CD4-positive, alpha-beta T cell (primary cell): ENCODE data around the gene SCAANT1. TPM values are rescaled to one million over a fixed set of nuclear protein-coding genes. Genes with fewer than 3 reads are reported as not detected.

Source experiments
- ATAC-seq: fragments of 200-7000 bp; cut with Tn5 transposase; one replicate; pipeline ENCODE4 v1.10.0; 2022; ENCODE audit warnings: mild to moderate bottlenecking; ENCODE audit not compliant: poor library complexity
- CTCF ChIA-PET: fragments of 350-600 bp; sonication (Branson Sonifier 250); formaldehyde crosslinking; loops from one replicate; lab custom pipeline; 2021; ENCODE audit warnings: antibody characterized with exemption, inconsistent platforms; lab: Charles Lee
- POLR2A ChIA-PET: fragments of 350-600 bp; sonication (Branson Sonifier 250); formaldehyde crosslinking; loops from one replicate; lab custom pipeline; 2021; ENCODE audit warnings: antibody characterized with exemption, inconsistent platforms; lab: Charles Lee
- DNase-seq, 14 experiments: peaks; one replicate each; pipeline ENCODE4 v3.0.0-alpha.2; 2013 to 2020; ENCODE audit warnings: mixed read lengths in 2 of 14
- H3K27ac ChIP-seq, 2 donors: one replicate each; pipeline versions ENCODE4 v1.5.1 to v1.7.0; 2013; ENCODE audit warnings: low read length in 2 of 2, low read depth in 1 of 2, mild to moderate bottlenecking in 1 of 2
- H3K27me3 ChIP-seq, 2 experiments: 1 replicate in 1 of 2; 2 replicates in 1 of 2; pipeline versions ENCODE4 v1.6.1 to v1.7.0; 2013; ENCODE audit warnings: low read length in 2 of 2, control low read depth in 1 of 2, mild to moderate bottlenecking in 1 of 2, moderate library complexity in 1 of 2; ENCODE audit not compliant: insufficient read depth in 2 of 2, control insufficient read depth in 1 of 2
- H3K36me3 ChIP-seq: one replicate; pipeline ENCODE4 v1.6.1; 2013; ENCODE audit warnings: low read length, control low read depth; ENCODE audit not compliant: insufficient read depth
- H3K4me1 ChIP-seq: one replicate; pipeline ENCODE4 v1.6.1; 2013; ENCODE audit warnings: low read length, control low read depth; ENCODE audit not compliant: insufficient read depth
- H3K4me3 ChIP-seq: one replicate; pipeline ENCODE4 v1.5.1; 2013; ENCODE audit warnings: mild to moderate bottlenecking, low read length, moderate library complexity
- H3K9me3 ChIP-seq, 2 experiments: 1 replicate in 1 of 2; 2 replicates in 1 of 2; pipeline versions ENCODE4 v1.6.1 to v1.7.0; 2013; ENCODE audit warnings: low read length in 2 of 2, mild to moderate bottlenecking in 2 of 2, control low read depth in 1 of 2, moderate library complexity in 1 of 2; ENCODE audit not compliant: control insufficient read depth in 1 of 2, insufficient read depth in 1 of 2
- H3K27ac Mint-ChIP-seq: one replicate; pipeline ENCODE4 v1.8.0; 2020; ENCODE audit warnings: mixed read lengths
- H3K27me3 Mint-ChIP-seq: one replicate; pipeline ENCODE4 v1.8.0; 2021; ENCODE audit warnings: mixed read lengths
- H3K36me3 Mint-ChIP-seq: one replicate; pipeline ENCODE4 v1.8.0; 2021; ENCODE audit warnings: low read depth, mixed read lengths
- H3K4me1 Mint-ChIP-seq: one replicate; pipeline ENCODE4 v1.8.0; 2021; ENCODE audit warnings: low read depth, mixed read lengths
- H3K4me3 Mint-ChIP-seq: one replicate; pipeline ENCODE4 v1.8.0; 2020; ENCODE audit warnings: mild to moderate bottlenecking, mixed read lengths
- H3K9me3 Mint-ChIP-seq: one replicate; pipeline ENCODE4 v1.8.0; 2020; ENCODE audit warnings: mixed read lengths
- intact Hi-C, 2 experiments: fragments of 100-400 bp; cut with DNase I in 1 of 2; cut with micrococcal nuclease in 1 of 2; formaldehyde crosslinking; loops; one replicate each; pipeline versions ENCODE4 v1.15.1 to v1.9.0; 2023 to 2025; cut with DNase I, micrococcal nuclease
- total RNA-seq, 174 experiments: library from RNA in 2 of 174; stranded (reverse) in 2 of 174; gene quantifications; one replicate each; pipeline ENCODE4 v1.2.3 and lab custom pipeline; 2021 to 2026
- TF ChIP-seq, protein P1 (sequence below): fragments of 200-600 bp; IDR thresholded peaks from one replicate; pipeline ENCODE4 v1.8.0; 2022; ENCODE audit warnings: antibody characterized with exemption, mild to moderate bottlenecking

SCAANT1 gene
- total RNA-seq, 2 experiments from 2014 or later = 1.4 to 2.1 TPM

DNA sequence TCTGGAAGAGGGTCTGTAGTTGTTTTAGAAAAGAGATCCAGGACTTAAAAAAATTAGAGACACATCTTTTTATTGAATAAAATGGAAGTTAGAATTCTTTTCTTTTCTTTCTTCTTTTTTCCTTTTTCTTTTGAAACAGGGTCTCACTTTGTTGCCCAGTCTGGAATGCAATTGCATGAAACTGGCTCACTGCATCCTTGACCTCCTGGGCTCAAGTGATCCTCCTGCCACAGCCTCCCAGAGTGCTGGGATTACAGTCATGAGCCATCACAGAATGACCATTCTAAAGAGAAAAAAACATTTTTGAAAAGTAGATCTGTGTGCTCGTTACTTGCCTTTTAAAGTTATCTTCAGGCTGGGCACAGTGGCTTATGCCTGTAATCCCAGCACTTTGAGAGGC is 45.0 kb downstream of the SCAANT1 start:
- H3K27ac Mint-ChIP-seq = no peak overlapping the region
- H3K4me3 Mint-ChIP-seq = no peak overlapping the region
- H3K9me3 ChIP-seq = no peaks in the 10 kb centered on the region
- H3K36me3 Mint-ChIP-seq = peaks cover 24% of the 10 kb centered on the region
- ChIA-PET CTCF (no interaction called here), POLR2A (no interaction called here)
- H3K27me3 ChIP-seq = no peaks in the 10 kb centered on the region
- no peaks in the 10 kb centered on the region for H3K9me3 Mint-ChIP-seq
- intact Hi-C loops = no loop called here
- H3K4me3 ChIP-seq = no peak overlapping the region
- H3K4me1 ChIP-seq = peaks cover 21% of the 10 kb centered on the region
- H3K36me3 ChIP-seq = no peaks in the 10 kb centered on the region
- ATAC-seq (no peak), DNase-seq (no peak)
- H3K27me3 Mint-ChIP-seq = no peaks in the 10 kb centered on the region
- H3K27ac ChIP-seq = no peak overlapping the region
- TF ChIP-seq, protein P1, sequence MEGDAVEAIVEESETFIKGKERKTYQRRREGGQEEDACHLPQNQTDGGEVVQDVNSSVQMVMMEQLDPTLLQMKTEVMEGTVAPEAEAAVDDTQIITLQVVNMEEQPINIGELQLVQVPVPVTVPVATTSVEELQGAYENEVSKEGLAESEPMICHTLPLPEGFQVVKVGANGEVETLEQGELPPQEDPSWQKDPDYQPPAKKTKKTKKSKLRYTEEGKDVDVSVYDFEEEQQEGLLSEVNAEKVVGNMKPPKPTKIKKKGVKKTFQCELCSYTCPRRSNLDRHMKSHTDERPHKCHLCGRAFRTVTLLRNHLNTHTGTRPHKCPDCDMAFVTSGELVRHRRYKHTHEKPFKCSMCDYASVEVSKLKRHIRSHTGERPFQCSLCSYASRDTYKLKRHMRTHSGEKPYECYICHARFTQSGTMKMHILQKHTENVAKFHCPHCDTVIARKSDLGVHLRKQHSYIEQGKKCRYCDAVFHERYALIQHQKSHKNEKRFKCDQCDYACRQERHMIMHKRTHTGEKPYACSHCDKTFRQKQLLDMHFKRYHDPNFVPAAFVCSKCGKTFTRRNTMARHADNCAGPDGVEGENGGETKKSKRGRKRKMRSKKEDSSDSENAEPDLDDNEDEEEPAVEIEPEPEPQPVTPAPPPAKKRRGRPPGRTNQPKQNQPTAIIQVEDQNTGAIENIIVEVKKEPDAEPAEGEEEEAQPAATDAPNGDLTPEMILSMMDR = no peak
- peaks cover 66% of the 10 kb centered on the region for H3K4me1 Mint-ChIP-seq

DNA sequence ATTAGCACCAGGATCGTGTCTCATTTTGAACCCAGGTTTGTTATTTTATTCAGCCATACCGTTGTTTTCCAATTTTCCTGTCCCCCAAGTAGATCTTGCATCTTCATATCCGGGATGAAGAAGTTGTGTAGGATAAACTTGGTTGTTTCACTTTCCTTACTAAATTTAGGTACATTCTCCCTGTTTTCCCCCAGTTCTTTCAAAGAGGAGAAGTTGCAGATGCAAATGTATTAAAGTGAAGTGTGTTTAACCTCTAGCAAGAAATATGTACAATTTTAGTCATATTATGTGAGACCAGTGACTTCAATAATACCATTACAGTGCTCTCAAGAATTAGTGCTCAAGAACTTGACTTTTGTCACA is 47.2 kb downstream of the SCAANT1 start:
- DNase-seq (no peak), ATAC-seq (no peak)
- peak overlapping the region; percentile 86 for H3K27ac Mint-ChIP-seq
- H3K4me1 Mint-ChIP-seq = peaks cover 72% of the 10 kb centered on the region
- Histone ChIP-seq H3K36me3 (no peaks in the 10 kb centered on the region), H3K27me3 (no peaks in the 10 kb centered on the region), H3K27ac (no peak overlapping the region), H3K9me3 (no peaks in the 10 kb centered on the region), H3K4me1 (peaks cover 27% of the 10 kb centered on the region), H3K4me3 (peak overlapping the region; percentile 75)
- H3K4me3 Mint-ChIP-seq = peak overlapping the region; percentile 89
- no peaks in the 10 kb centered on the region for H3K9me3 Mint-ChIP-seq
- ChIA-PET CTCF (no interaction called here), POLR2A (interaction anchor here (2.4 to 2.9 kb wide), 2 partner anchors 46 to 103 kb away, joined by 14 to 20 read pairs; partner anchors contain the start of gene SCAANT1)
- TF ChIP-seq, protein P1 = no peak
- H3K27me3 Mint-ChIP-seq = no peaks in the 10 kb centered on the region
- intact Hi-C loops = loop anchor here (5.0 kb wide), 2 partner anchors 102 to 157 kb away; partner anchors contain the start of gene PSMD6 (in 1 of the 2)
- peaks cover 24% of the 10 kb centered on the region for H3K36me3 Mint-ChIP-seq

DNA sequence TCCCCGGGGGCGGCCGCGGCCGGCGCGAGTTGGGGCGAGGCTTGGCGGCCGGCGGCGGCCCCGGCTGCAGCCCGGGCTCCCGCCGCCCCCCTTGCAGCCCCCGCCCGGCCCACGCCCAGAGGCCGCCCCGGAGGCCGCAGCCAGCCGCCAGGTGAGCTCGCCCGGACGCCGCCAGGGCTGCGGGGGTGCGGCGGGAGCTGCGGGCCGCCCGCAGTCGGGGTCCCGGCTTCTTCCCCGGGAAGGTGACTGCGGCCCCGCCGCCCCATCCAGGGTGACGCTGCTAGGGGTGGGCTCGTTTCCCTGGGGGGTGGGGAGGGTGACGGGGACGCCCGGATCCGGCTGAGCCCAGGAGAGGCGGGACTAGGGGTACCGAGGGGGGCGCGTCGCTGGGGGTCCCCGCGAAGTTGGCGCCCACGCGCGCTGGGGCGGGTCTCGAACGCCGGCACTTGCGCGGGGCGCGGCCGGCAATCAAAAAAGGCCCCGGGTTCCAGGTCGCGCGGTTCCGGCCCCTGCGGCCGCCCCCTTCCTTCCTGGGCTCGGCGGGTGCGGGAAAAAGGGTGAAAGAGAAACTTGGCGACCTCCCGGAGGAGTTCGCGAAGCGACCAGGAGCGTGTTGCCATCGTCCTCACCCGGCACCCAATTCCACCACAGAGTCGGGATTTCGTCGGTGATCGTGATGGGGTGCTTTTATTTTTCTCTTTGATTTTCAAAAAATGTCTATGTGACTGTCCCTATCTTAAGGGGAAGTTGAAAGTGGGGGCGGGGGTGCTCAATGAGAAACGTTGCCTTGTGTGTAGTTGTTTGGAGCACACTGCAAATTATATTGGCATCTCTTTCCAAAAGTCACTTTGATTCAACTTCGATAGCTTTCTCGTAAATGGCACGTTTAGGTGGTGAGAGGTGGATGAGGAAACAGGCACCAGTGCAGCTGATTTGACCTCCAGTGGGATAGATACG is 47.9 kb downstream of the SCAANT1 start:
- peak overlapping the region; percentile 86 for H3K27ac Mint-ChIP-seq
- peak; percentile 50 for ATAC-seq
- POLR2A ChIA-PET = interaction anchor here (0.6 to 2.9 kb wide), 6 partner anchors 13 to 159 kb away, joined by 3 to 20 read pairs (median 7); partner anchors contain the start of genes PSMD6 and SCAANT1

More for the DNA sequence above, 47.9 kb downstream of the SCAANT1 start:
- peaks cover 71% of the 10 kb centered on the region for H3K4me1 Mint-ChIP-seq
- H3K4me3 Mint-ChIP-seq = peak overlapping the region; percentile 89
- CTCF ChIA-PET = no interaction called here
- H3K27me3 ChIP-seq = no peaks in the 10 kb centered on the region
- H3K27ac ChIP-seq = peak overlapping the region in 1 of 2 donors; percentile 50
- H3K4me3 ChIP-seq = peak overlapping the region; percentile 75
- H3K36me3 ChIP-seq = no peaks in the 10 kb centered on the region
- DNase-seq = peak; percentile 1 to 65 (median 30)
- intact Hi-C loops = loop anchor here (5.0 kb wide), 2 partner anchors 103 to 158 kb away; partner anchors contain the start of gene PSMD6 (in 1 of the 2)
- H3K4me1 ChIP-seq = peaks cover 32% of the 10 kb centered on the region
- H3K9me3 Mint-ChIP-seq = no peaks in the 10 kb centered on the region
- H3K9me3 ChIP-seq = no peaks in the 10 kb centered on the region
- H3K36me3 Mint-ChIP-seq = peaks cover 24% of the 10 kb centered on the region
- TF ChIP-seq, protein P1 = no peak
- no peaks in the 10 kb centered on the region for H3K27me3 Mint-ChIP-seq
